Measurements from ENCODE around the gene MAPRE2. TPM values are rescaled to one million over a fixed set of nuclear protein-coding genes. Genes with fewer than 3 reads are reported as not detected.

Gene MAPRE2
- total RNA-seq, 1 experiment from 2014 or later = 29.4 TPM

DNA sequence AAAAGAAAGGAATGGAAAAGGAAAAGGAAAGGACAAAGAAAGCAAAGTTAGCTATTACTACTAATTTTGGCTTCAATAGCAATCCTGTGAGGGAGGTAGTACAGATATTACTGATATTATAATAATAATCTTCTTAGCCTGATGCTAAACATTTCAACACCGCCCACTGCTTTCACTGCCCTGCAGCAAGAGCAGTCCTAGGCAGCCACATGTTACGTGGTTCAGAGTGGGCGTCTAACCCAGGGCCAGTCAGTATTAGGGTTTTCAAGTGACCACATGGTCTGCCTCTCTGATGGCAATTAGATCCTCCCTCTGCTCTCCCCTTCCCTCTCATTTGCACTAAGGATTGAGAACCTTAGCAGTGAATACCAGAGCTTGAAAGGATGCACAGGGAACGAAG is 116.0 kb downstream of the MAPRE2 start:
- Histone ChIP-seq H2AFZ (ENCODE audit: low read length) (no peak overlapping the region), H2BK20ac (ENCODE audit: low read depth, low read length, poor library complexity, severe bottlenecking) (no peak overlapping the region), H3K56ac (ENCODE audit: insufficient read length, low read depth, low read length) (no peak overlapping the region), H3K4me2 (ENCODE audit: insufficient read depth, insufficient read length, low read length) (no peak overlapping the region), H4K5ac (ENCODE audit: insufficient read length, low read depth, low read length) (no peak overlapping the region), H2AK5ac (ENCODE audit: insufficient read length, low read length) (no peak overlapping the region), H3K27ac (ENCODE audit: insufficient read length, low read depth, low read length) (no peak overlapping the region), H3K27me3 (ENCODE audit: insufficient read depth, low read length) (no peaks in the 10 kb centered on the region), H2BK12ac (ENCODE audit: insufficient read length, low read depth, low read length) (no peak overlapping the region), H3T11ph (ENCODE audit: low read length) (no peak overlapping the region), H2BK15ac (ENCODE audit: low read depth, low read length) (no peak overlapping the region), H3K79me1 (ENCODE audit: insufficient read depth, low read depth, low read length, poor library complexity, severe bottlenecking) (no peaks in the 10 kb centered on the region), H3K14ac (ENCODE audit: insufficient read depth, low read length) (no peak overlapping the region), H4K20me1 (ENCODE audit: control insufficient read depth, insufficient read depth, insufficient read length) (no peaks in the 10 kb centered on the region), H3K23ac (ENCODE audit: insufficient read length, low read depth, low read length) (no peak overlapping the region), H4K91ac (ENCODE audit: insufficient read length, low read depth, low read length) (no peak overlapping the region), H2BK5ac (ENCODE audit: insufficient read length, low read length) (no peak overlapping the region), H3K4ac (ENCODE audit: low read depth, low read length) (no peak overlapping the region), H3K9ac (ENCODE audit: extremely low read depth, insufficient read length, low read length) (no peak overlapping the region), H3K79me2 (ENCODE audit: insufficient read depth, low read length) (no peaks in the 10 kb centered on the region), H4K8ac (replicated peaks; ENCODE audit: insufficient read length, low read depth, low read length) (no peak overlapping the region), H3K9me3 (ENCODE audit: control insufficient read depth, low read depth, low read length) (no peaks in the 10 kb centered on the region), H3K23me2 (ENCODE audit: insufficient read length, low read depth, low read length, poor library complexity, severe bottlenecking) (no peaks in the 10 kb centered on the region), H3K18ac (ENCODE audit: insufficient read length, low read depth, low read length) (no peak overlapping the region), H2BK120ac (ENCODE audit: low read depth, low read length, poor library complexity, severe bottlenecking) (no peak overlapping the region), H3K4me1 (ENCODE audit: insufficient read depth, low read length) (peaks cover 4% of the 10 kb centered on the region; the same call in 1 of the 2 replicates)
- H3K36me3 Mint-ChIP-seq (ENCODE audit: insufficient read depth in 1 of 3, low read depth in 3 of 3) = no peaks in the 10 kb centered on the region
- no peak overlapping the region for H3K27ac Mint-ChIP-seq
- no peak for DNase-seq
- peaks cover 11 to 15% of the 10 kb centered on the region in 2 experiments for H3K4me1 Mint-ChIP-seq
- no peaks in the 10 kb centered on the region for H3K27me3 Mint-ChIP-seq (ENCODE audit: low read depth)
- H3K9me3 Mint-ChIP-seq = no peaks in the 10 kb centered on the region
- no CpG with 5 or more reads among the region's 4 CpGs for WGBS (ENCODE audit: extremely low coverage, insufficient read length, low lambda C conversion rate)
- no peak for TF ChIP-seq CTCF (conservative IDR thresholded peaks at IDR 0.05)
- no peak overlapping the region for H3K4me3 Mint-ChIP-seq

All from H9 (cell line).